GM13977 (cell line): Measurements from ENCODE around the gene ARHGEF6.

Source experiments
- DNase-seq: peaks from one replicate; pipeline ENCODE4 v3.0.0; 2012; ENCODE audit warnings: low spot score
- in situ Hi-C: fragments of 300-500 bp; cut with MboI; formaldehyde crosslinking; loops from one replicate; pipeline ENCODE4 v1.12.0; 2022; ENCODE audit warnings: low sequenced_read_pairs, low pct_unique_long_range_greater_than_20kb, mixed read lengths, inconsistent platforms; ENCODE audit not compliant: unreplicated experiment
- TF ChIP-seq, protein P1 (sequence below): IDR thresholded peaks from 2 replicates; pipeline ENCODE4 v1.5.1; 2012; ENCODE audit warnings: mild to moderate bottlenecking, control low read depth; ENCODE audit not compliant: insufficient read depth; ENCODE audit errors: extremely low read depth, missing control alignments

ARHGEF6 gene

GRCh38 chrX:136662976-136663375, 117.8 kb downstream of the ARHGEF6 start:
- no peak for DNase-seq
- TF ChIP-seq, protein P1, sequence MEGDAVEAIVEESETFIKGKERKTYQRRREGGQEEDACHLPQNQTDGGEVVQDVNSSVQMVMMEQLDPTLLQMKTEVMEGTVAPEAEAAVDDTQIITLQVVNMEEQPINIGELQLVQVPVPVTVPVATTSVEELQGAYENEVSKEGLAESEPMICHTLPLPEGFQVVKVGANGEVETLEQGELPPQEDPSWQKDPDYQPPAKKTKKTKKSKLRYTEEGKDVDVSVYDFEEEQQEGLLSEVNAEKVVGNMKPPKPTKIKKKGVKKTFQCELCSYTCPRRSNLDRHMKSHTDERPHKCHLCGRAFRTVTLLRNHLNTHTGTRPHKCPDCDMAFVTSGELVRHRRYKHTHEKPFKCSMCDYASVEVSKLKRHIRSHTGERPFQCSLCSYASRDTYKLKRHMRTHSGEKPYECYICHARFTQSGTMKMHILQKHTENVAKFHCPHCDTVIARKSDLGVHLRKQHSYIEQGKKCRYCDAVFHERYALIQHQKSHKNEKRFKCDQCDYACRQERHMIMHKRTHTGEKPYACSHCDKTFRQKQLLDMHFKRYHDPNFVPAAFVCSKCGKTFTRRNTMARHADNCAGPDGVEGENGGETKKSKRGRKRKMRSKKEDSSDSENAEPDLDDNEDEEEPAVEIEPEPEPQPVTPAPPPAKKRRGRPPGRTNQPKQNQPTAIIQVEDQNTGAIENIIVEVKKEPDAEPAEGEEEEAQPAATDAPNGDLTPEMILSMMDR = no peak
- in situ Hi-C loops = no loop called here

- in situ Hi-C loops = no loop called here
- DNase-seq = no peak
- TF ChIP-seq, protein P1 = no peak
These were observed 118.6 kb downstream of the ARHGEF6 start for GRCh38 chrX:136662104-136662503.

DNA sequence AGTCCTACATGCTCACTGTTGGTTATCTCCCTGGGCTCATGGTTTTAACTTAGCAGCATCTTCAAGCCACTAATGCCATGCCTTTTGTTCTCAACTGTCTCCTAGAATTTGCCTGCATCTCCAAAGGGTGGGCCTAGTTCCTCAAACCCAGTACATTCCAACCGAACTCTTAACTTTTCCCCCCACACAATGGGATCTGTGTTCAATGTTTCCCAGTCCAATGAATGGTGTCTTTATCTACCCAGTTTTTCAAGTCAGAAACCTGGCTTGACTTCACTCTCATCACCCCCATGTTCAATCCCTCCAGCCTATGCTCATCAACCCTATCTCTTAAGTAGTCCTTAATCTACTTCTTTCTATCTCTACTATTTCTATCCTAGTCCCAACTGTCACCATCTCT, 119.8 kb downstream of the ARHGEF6 start:
- TF ChIP-seq, protein P1 = no peak
- in situ Hi-C loops = no loop called here
- no peak for DNase-seq

- no peak for DNase-seq
- TF ChIP-seq, protein P1 = no peak
These were observed 121.6 kb downstream of the ARHGEF6 start for GRCh38 chrX:136659174-136659573.

DNA sequence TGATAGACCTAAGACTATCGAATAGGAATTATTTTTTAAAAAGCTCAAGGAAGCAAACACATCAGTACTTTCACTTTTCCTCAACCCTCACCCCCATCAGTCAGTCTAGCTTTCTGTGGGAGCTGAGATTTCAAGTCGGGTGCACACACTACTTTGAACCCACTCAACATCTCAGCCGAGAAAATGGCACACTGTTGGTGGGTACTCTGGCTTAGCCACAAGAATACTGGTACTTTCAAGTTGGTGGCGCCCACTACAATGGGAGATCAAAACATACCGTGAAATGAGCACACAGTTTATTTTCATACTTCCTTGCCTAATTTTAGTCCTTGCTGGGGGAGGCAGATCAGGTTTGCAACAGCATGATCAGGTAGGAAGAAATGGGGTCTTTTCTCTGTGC, 122.6 kb downstream of the ARHGEF6 start:
- TF ChIP-seq, protein P1 = no peak
- no peak for DNase-seq
- in situ Hi-C loops = no loop called here

More at GRCh38 chrX:136659174-136659573, 121.6 kb downstream of the ARHGEF6 start:
- in situ Hi-C loops = no loop called here

DNA sequence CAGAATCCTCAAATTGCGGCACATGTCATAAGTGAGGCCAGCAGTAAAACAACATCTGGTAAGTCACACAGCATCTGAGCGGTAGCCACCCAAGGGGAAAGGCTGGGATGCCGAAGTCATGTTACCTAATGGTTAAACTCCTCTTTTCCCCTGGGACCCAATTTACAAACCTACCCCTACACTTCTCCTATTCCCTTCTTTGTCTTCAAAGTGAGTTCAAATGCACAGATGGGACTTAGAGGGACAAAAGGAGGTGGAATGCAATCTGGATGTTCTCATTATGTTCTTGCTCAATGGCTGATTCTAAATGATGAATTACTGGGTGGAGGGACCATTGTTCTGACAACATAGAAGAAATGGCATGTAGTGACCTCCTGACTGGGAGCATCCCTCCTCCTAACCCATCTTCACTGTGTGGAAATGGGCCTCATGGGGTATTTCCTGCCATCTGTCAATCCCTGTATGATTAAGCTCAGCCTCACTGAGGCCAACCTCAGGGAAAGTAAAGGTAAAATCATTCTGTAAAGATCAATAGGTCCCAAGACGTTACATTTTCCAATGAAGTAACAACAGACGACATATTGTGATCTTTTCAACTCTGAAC, 124.3 kb downstream of the ARHGEF6 start:
- DNase-seq = no peak
- in situ Hi-C loops = no loop called here
- TF ChIP-seq, protein P1 = no peak
